Mammary epithelial cell (primary cell): ENCODE data around the gene FADS1.

Experiments
- CTCF ChIP-seq, 2 donors: IDR thresholded peaks in 1 of 2; conservative IDR thresholded peaks in 1 of 2; 2 replicates each; pipeline ENCODE4 v1.5.1; 2011 to 2012; ENCODE audit warnings: inconsistent platforms in 2 of 2, low read length in 2 of 2, mild to moderate bottlenecking in 2 of 2, control low read depth in 1 of 2, low read depth in 1 of 2; ENCODE audit not compliant: insufficient read depth in 1 of 2; ENCODE audit errors: extremely low read depth in 1 of 2
- EZH2 ChIP-seq: IDR thresholded peaks from 2 replicates; pipeline ENCODE4 v1.6.1; 2012; ENCODE audit warnings: low read length, inconsistent platforms, borderline replicate concordance

GRCh38 chr11:61820174-61820573 lies 3.4 kb upstream of the FADS1 start:
- no peak for TF ChIP-seq CTCF (conservative IDR thresholded peaks at IDR 0.05 in 1 of 2, IDR thresholded peaks at IDR 0.05 in 1 of 2; ENCODE audit: extremely low read depth in 1 of 2, insufficient read depth in 1 of 2, low read depth in 1 of 2, low read length in 2 of 2)
- TF ChIP-seq EZH2, result no peak
